ENCODE results near the gene IQCE. TPM values are rescaled to one million over a fixed set of nuclear protein-coding genes. Genes with fewer than 3 reads are reported as not detected.

IQCE gene
- total and polyA plus RNA-seq, 9 donors: 4.4 to 19.2 (median 13.3) TPM

DNA sequence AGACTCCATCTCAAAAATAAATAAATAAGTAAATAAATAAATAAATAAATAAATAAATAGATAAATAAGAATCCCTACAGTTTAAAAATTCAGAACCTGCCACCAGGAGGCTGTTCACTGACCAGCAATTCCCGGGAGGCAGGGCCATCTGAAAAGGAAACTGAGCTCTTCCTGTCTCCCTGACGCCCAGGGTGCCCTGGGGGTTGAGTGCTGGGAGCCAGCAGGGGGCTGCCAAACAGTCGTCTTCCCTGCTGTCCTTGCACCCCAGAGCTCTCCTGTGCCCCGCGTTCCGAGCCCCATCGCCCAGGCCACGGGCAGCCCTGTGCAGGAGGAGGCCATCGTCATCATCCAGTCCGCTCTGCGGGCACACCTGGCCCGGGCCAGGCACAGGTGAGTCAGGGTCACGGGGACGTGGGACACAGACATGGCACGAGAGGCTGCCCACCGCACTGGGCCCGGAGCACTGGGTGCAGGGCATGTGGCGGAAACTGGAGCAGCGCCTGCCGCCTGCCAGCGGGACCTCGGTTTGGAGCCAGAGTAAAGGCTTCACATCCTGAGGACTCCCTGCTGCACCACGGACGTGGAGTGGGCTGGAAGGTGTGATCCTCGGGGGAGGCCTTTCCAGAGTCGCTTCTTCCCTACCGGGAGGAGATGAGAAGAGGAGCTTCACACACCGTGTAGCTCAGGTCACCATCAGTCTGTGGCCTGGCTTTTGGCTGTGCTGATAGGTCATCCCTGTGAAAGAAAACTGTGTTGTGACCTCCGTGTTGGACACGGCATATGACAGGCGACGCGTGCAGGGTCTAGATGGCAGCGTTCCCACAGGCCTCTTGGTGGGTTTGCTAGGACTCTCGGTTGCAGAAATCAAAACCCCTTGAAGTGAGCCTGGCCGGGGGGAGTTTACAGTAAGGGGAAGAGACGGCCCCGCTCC lies 47.1 kb downstream of the IQCE start:
- H3K27me3 ChIP-seq: no peaks in the 10 kb centered on the region
- intact Hi-C loops (cut with DNase I): no loop called here
- H3K4me3 ChIP-seq: no peak overlapping the region
- no peaks in the 10 kb centered on the region for H3K4me1 ChIP-seq (ENCODE audit: insufficient read depth)
- WGBS, 3 donors: 89 to 90% (median 90%) methylated on average over 35 to 38 of the region's 38 CpGs
- peak in 1 of 5 donors; percentile 32 for DNase-seq
- H3K27ac ChIP-seq: no peak overlapping the region
- no peaks in the 10 kb centered on the region for H3K36me3 ChIP-seq
- no peaks in the 10 kb centered on the region for H3K9me3 ChIP-seq
- TF ChIP-seq, protein P1, sequence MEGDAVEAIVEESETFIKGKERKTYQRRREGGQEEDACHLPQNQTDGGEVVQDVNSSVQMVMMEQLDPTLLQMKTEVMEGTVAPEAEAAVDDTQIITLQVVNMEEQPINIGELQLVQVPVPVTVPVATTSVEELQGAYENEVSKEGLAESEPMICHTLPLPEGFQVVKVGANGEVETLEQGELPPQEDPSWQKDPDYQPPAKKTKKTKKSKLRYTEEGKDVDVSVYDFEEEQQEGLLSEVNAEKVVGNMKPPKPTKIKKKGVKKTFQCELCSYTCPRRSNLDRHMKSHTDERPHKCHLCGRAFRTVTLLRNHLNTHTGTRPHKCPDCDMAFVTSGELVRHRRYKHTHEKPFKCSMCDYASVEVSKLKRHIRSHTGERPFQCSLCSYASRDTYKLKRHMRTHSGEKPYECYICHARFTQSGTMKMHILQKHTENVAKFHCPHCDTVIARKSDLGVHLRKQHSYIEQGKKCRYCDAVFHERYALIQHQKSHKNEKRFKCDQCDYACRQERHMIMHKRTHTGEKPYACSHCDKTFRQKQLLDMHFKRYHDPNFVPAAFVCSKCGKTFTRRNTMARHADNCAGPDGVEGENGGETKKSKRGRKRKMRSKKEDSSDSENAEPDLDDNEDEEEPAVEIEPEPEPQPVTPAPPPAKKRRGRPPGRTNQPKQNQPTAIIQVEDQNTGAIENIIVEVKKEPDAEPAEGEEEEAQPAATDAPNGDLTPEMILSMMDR (IDR thresholded peaks at IDR 0.05): no peak
- TF ChIP-seq POLR2A (IDR thresholded peaks at IDR 0.05): no peak
- TF ChIP-seq EP300 (IDR thresholded peaks at IDR 0.05): no peak

DNA sequence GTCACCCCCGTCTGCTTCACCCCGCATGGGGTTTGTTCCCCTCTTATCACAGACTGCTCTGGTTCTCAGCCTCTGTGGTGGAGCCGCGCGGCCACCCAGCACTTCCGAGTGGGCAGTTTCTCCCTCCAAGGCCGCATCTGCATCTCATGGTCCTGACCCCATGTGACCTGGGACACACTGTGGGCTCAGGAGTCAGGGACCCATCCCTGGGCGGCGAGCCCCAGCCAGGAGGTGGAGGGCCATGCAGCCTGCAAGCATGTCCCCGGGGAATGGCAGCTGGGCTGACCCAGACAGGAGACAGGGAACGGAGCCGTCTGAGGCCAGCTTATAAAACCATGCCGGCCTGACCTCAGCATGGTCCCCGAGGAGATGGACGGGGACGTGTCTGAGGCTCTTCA lies 47.8 kb downstream of the IQCE start:
- Histone ChIP-seq H3K27me3 (no peaks in the 10 kb centered on the region), H3K4me3 (no peak overlapping the region), H3K4me1 (ENCODE audit: insufficient read depth) (no peaks in the 10 kb centered on the region), H3K36me3 (no peaks in the 10 kb centered on the region), H3K9me3 (no peaks in the 10 kb centered on the region), H3K27ac (no peak overlapping the region)
- peak in 1 of 5 donors; percentile 32 for DNase-seq
- 80 to 86% (median 85%) methylated on average over 16 of the region's 16 CpGs for WGBS, 3 donors
- TF ChIP-seq, protein P1 (IDR thresholded peaks at IDR 0.05): no peak
- TF ChIP-seq POLR2A (IDR thresholded peaks at IDR 0.05): no peak
- TF ChIP-seq EP300 (IDR thresholded peaks at IDR 0.05): no peak
- intact Hi-C loops (cut with DNase I): no loop called here

DNA sequence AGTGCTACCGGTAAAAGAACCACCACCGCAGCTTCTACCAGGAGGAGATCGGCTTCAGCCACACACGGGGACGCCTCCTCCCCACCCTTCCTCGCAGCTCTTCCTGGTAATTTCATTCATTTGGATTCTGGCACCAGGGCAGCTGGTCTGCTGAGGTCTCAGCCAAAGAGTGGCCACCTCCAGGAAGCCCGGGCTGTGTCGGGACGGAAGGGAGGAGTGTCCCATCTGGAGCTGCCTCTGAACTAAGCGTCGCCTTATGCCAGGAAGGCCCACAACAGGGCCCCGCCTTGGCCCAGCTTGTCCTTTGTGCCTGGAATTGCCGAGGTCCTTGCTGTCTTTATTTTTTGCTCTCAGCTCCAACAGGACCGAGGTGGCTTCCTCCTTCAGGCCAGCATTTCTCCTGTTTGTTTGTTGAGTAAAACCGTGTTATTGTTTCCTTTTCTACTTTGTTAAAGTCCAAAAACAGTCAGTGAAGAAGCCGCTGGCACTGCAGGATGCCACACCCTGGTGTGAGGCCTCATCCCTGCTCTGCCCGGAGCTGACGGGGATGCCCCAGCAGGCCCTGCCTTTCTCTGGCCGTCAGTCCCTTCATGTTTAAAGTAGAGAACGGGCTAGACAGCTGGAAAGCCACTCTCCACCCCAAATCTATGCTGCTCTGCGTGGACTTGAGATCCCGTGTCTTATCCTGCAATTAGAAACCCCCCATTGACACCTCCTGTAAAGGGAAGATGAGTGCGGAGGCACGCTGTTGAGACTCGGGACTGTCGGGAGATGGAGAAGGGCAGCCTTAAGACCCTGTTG lies 48.5 kb downstream of the IQCE start:
- 80 to 86% (median 81%) methylated on average over 26 of the region's 26 CpGs for WGBS, 3 donors
- intact Hi-C loops (cut with DNase I): no loop called here
- DNase-seq: peak in 2 of 5 donors; percentile 35 to 54
- Histone ChIP-seq H3K27me3 (no peaks in the 10 kb centered on the region), H3K36me3 (no peaks in the 10 kb centered on the region), H3K4me3 (no peak overlapping the region), H3K27ac (no peak overlapping the region), H3K9me3 (no peaks in the 10 kb centered on the region), H3K4me1 (ENCODE audit: insufficient read depth) (no peaks in the 10 kb centered on the region)
- TF ChIP-seq POLR2A (IDR thresholded peaks at IDR 0.05): no peak
- peak; percentile 56 for TF ChIP-seq EP300 (IDR thresholded peaks at IDR 0.05)
- TF ChIP-seq, protein P1 (IDR thresholded peaks at IDR 0.05): no peak

Measured in ovary (tissue), 9 donors.